HCT116 (cell line): ENCODE measurements around the gene RFTN1. TPM values are rescaled to one million over a fixed set of nuclear protein-coding genes. Genes with fewer than 3 reads are reported as not detected.

Source experiments
- ATAC-seq: fragments of 200-7000 bp; cut with Tn5 transposase; 2 replicates; pipeline ENCODE4 v1.9.1; 2020; ENCODE audit warnings: mild to moderate bottlenecking, moderate library complexity
- BruUV-seq: library from RNA; stranded (reverse); fragments of 400-500 nt; replicated peaks from 2 replicates; lab custom pipeline; 2021; lab: Mats Ljungman, UMichigan
- CTCF ChIA-PET: fragments of 300-600 bp; sonication (Branson Sonifier 250); formaldehyde crosslinking; loops from one replicate; lab custom pipeline; 2021; ENCODE audit warnings: antibody characterized with exemption; lab: Charles Lee
- POLR2A ChIA-PET: fragments of 300-600, 350-600 bp; sonication (Branson Sonifier 250); formaldehyde crosslinking; loops from one replicate; lab custom pipeline; 2021; ENCODE audit warnings: antibody characterized with exemption; lab: Charles Lee
- RAD21 ChIA-PET, 2 experiments: fragments of 300-600 bp; sonication (Branson Sonifier 250); formaldehyde crosslinking; loops; one replicate each; lab custom pipeline; 2023; ENCODE audit warnings: low total read pairs in 2 of 2; ENCODE audit not compliant: uncharacterized antibody in 2 of 2, unreplicated experiment in 2 of 2, low non-redundant PET in 1 of 2; lab: Charles Lee
- DNase-seq: peaks from one replicate; pipeline ENCODE4 v3.0.0-alpha.2; 2010; ENCODE audit warnings: low read depth, low spot score
- H2AFZ ChIP-seq: fragments of 200-600 bp; shearing (Covaris generic), sonication (generic); 2 replicates; pipeline ENCODE4 v1.6.1; 2017; ENCODE audit warnings: low read depth, mixed run types, mixed read lengths, antibody characterized with exemption, low read length; ENCODE audit not compliant: poor library complexity, severe bottlenecking
- H3K27ac ChIP-seq: 2 replicates; pipeline ENCODE4 v1.5.1; 2012; ENCODE audit warnings: low read depth, low read length
- H3K27me3 ChIP-seq: fragments of 200-600 bp; sonication (generic); 2 replicates; pipeline ENCODE4 v1.6.1; 2016; ENCODE audit warnings: mixed run types, low read length, mixed read lengths; ENCODE audit not compliant: insufficient read depth
- H3K36me3 ChIP-seq, 2 experiments: fragments of 200-500 bp in 1 of 2; fragments of 200-600 bp in 1 of 2; sonication (Bioruptor generic) in 1 of 2; sonication (generic) in 1 of 2; 2 replicates each; pipeline versions ENCODE4 v1.5.1 to v1.6.1; 2014 to 2016; ENCODE audit warnings: low read length in 2 of 2, inconsistent platforms in 1 of 2, mixed read lengths in 1 of 2, mixed run types in 1 of 2; ENCODE audit not compliant: insufficient read depth in 2 of 2, control insufficient read depth in 1 of 2
- H3K4me1 ChIP-seq, 2 experiments: fragments of 200-600 bp in 1 of 2; sonication (generic) in 1 of 2; 2 replicates each; pipeline versions ENCODE4 v1.5.1 to v1.6.1; 2012 to 2017; ENCODE audit warnings: low read length in 2 of 2, inconsistent platforms in 1 of 2, mild to moderate bottlenecking in 1 of 2, mixed read lengths in 1 of 2, mixed run types in 1 of 2, moderate library complexity in 1 of 2; ENCODE audit not compliant: insufficient read depth in 2 of 2, control insufficient read depth in 1 of 2
- H3K4me2 ChIP-seq: fragments of 200-600 bp; sonication (generic); 2 replicates; pipeline ENCODE4 v1.6.1; 2017; ENCODE audit warnings: mixed run types, low read length, mixed read lengths
- H3K4me3 ChIP-seq, 2 experiments: fragments of 200-600 bp in 1 of 2; sonication (generic) in 1 of 2; replicated peaks in 1 of 2; 2 replicates each; pipeline ENCODE4 v1.5.1; 2011 to 2016; ENCODE audit warnings: low read length in 2 of 2, control low read depth in 1 of 2, low read depth in 1 of 2, mild to moderate bottlenecking in 1 of 2, mixed read lengths in 1 of 2, mixed run types in 1 of 2
- H3K79me2 ChIP-seq: fragments of 200-600 bp; sonication (generic); 2 replicates; pipeline ENCODE4 v1.6.1; 2017; ENCODE audit warnings: mild to moderate bottlenecking, mixed run types, low read length, moderate library complexity, mixed read lengths; ENCODE audit not compliant: insufficient read depth
- H3K9ac ChIP-seq: fragments of 200-600 bp; sonication (generic); 2 replicates; pipeline ENCODE4 v1.6.1; 2016; ENCODE audit warnings: low read length, mixed read lengths
- H3K9me2 ChIP-seq: fragments of 200-600 bp; sonication (generic), shearing (Covaris generic); 2 replicates; pipeline ENCODE4 v1.6.1; 2017; ENCODE audit warnings: mixed run types, mild to moderate bottlenecking, moderate library complexity; ENCODE audit not compliant: insufficient read depth
- H3K9me3 ChIP-seq, 2 experiments: fragments of 200-500 bp in 1 of 2; fragments of 200-600 bp in 1 of 2; sonication (Bioruptor generic) in 1 of 2; sonication (generic) in 1 of 2; 2 replicates each; pipeline ENCODE4 v1.6.1; 2014 to 2017; ENCODE audit warnings: low read length in 2 of 2, mixed read lengths in 2 of 2, inconsistent platforms in 1 of 2, low read depth in 1 of 2, mild to moderate bottlenecking in 1 of 2, mixed run types in 1 of 2, moderate library complexity in 1 of 2; ENCODE audit not compliant: control insufficient read depth in 1 of 2, insufficient read depth in 1 of 2
- H4K20me1 ChIP-seq: fragments of 200-600 bp; sonication (generic), shearing (Covaris generic); 2 replicates; pipeline ENCODE4 v1.6.1; 2017; ENCODE audit warnings: mixed run types, mild to moderate bottlenecking, moderate library complexity; ENCODE audit not compliant: insufficient read depth
- CTCF ChIP-seq, 3 experiments: fragments of 200-600 bp in 1 of 3; sonication (generic) in 1 of 3; IDR thresholded peaks in 2 of 3; conservative IDR thresholded peaks in 1 of 3; 2 replicates each; pipeline ENCODE4 v1.5.1; 2012 to 2017; ENCODE audit warnings: low read depth in 2 of 3, low read length in 2 of 3, antibody characterized with exemption in 1 of 3, borderline replicate concordance in 1 of 3, control low read depth in 1 of 3, mild to moderate bottlenecking in 1 of 3, mixed read lengths in 1 of 3, mixed run types in 1 of 3, moderate library complexity in 1 of 3; ENCODE audit not compliant: insufficient read depth in 1 of 3
- ELF1 ChIP-seq: IDR thresholded peaks from 2 replicates; pipeline ENCODE4 v1.6.1; 2012; ENCODE audit warnings: low read depth, borderline replicate concordance
- EZH2phosphoT487 ChIP-seq: fragments of 200-600 bp; IDR thresholded peaks from 2 replicates; pipeline ENCODE4 v1.6.1; 2018; ENCODE audit warnings: antibody characterized with exemption, borderline replicate concordance
- FOSL1 ChIP-seq: IDR thresholded peaks from 2 replicates; pipeline ENCODE4 v1.6.1; 2012; ENCODE audit warnings: low read depth
- POLR2A ChIP-seq: IDR thresholded peaks from 2 replicates; pipeline ENCODE4 v1.7.0; 2011; ENCODE audit warnings: borderline replicate concordance; ENCODE audit not compliant: insufficient read depth, insufficient read length; ENCODE audit errors: extremely low read depth
- SIN3A ChIP-seq: IDR thresholded peaks from 2 replicates; pipeline ENCODE4 v1.6.1; 2012; ENCODE audit warnings: low read depth
- SRF ChIP-seq: IDR thresholded peaks from 2 replicates; pipeline ENCODE4 v1.6.1; 2012; ENCODE audit warnings: low read depth
- YY1 ChIP-seq: IDR thresholded peaks from 2 replicates; pipeline ENCODE4 v1.6.1; 2011; ENCODE audit warnings: low read length, low read depth, moderate library complexity, mild to moderate bottlenecking; ENCODE audit not compliant: insufficient replicate concordance; ENCODE audit errors: extremely low read depth
- intact Hi-C: fragments of 100-400 bp; cut with micrococcal nuclease; formaldehyde crosslinking; loops from 2 replicates; pipeline ENCODE4 v1.10.0; 2022
- total RNA-seq: library from RNA; stranded (reverse); gene quantifications from one replicate; pipeline ENCODE4 v1.2.1, GENCODE V29; 2021; ENCODE audit not compliant: unreplicated experiment

The RFTN1 gene
- total RNA-seq, 1 experiment from 2014 or later = 3.9 TPM

- BruUV-seq = no TSS peak
- POLR2A ChIA-PET = no interaction called here
- no peaks in the 10 kb centered on the region for H3K9me3 ChIP-seq
- H3K4me2 ChIP-seq = no peak overlapping the region
- peaks cover 13% of the 10 kb centered on the region for H3K27me3 ChIP-seq
- H3K4me1 ChIP-seq = no peaks in the 10 kb centered on the region
- intact Hi-C loops = no loop called here
- H2AFZ ChIP-seq = no peak overlapping the region
- no peaks in the 10 kb centered on the region for H3K36me3 ChIP-seq
- CTCF ChIA-PET = no interaction called here
- H3K4me3 ChIP-seq = no peak overlapping the region
- H3K27ac ChIP-seq = no peak overlapping the region
- H3K9me2 ChIP-seq = no peaks in the 10 kb centered on the region; the same call in 1 of the 2 replicates
- H3K9ac ChIP-seq = no peak overlapping the region
- RAD21 ChIA-PET = no interaction called here
- H3K79me2 ChIP-seq = no peaks in the 10 kb centered on the region
- TF ChIP-seq CTCF (IDR thresholded peaks at IDR 0.05 in 2 of 3, conservative IDR thresholded peaks at IDR 0.05 in 1 of 3; ENCODE audit: borderline replicate concordance in 1 of 3, insufficient read depth in 1 of 3, low read depth in 2 of 3, low read length in 2 of 3) = no peak
- no peak for TF ChIP-seq EZH2phosphoT487
- TF ChIP-seq ELF1 = no peak
- TF ChIP-seq POLR2A = no peak
- TF ChIP-seq FOSL1 = no peak
- TF ChIP-seq SIN3A = no peak
- no peak for TF ChIP-seq YY1
- no peak for TF ChIP-seq SRF
- DNase-seq (no peak), ATAC-seq (no peak)
- H4K20me1 ChIP-seq = no peaks in the 10 kb centered on the region
Measured at GRCh38 chr3:16522834-16523233, 9.3 kb upstream of the RFTN1 start.
